HepG2 (cell line): ENCODE measurements around the gene CUL4B. TPM values are rescaled to one million over a fixed set of nuclear protein-coding genes. Genes with fewer than 3 reads are reported as not detected.
"Not testable (repeated sequence)": the region's sequence is repeated elsewhere in the genome, so short reads cannot be mapped to it uniquely, and the experiment has no call there.

ENCODE experiments used
- ATAC-seq: fragments of 200-7000 bp; cut with Tn5 transposase; 3 replicates; pipeline ENCODE4 v1.9.1; 2020; ENCODE audit warnings: mild to moderate bottlenecking, moderate library complexity
- BruUV-seq: library from RNA; stranded (reverse); fragments of 400-500 nt; replicated peaks from 2 replicates; lab custom pipeline; 2021; lab: Mats Ljungman, UMichigan
- CTCF ChIA-PET: fragments of 300-600 bp; formaldehyde crosslinking; extraction: SDS; loops from one replicate; lab custom pipeline; 2021; ENCODE audit warnings: low total read pairs, inconsistent platforms, low intra/inter-chr PET ratio; lab: Yijun Ruan, JAX
- POLR2A ChIA-PET: fragments of 350-600 bp; sonication (Branson Sonifier 250); formaldehyde crosslinking; loops from one replicate; lab custom pipeline; 2020; ENCODE audit warnings: antibody characterized with exemption, inconsistent platforms; lab: Yijun Ruan, JAX
- DNase-seq: peaks from one replicate; pipeline ENCODE4 v3.0.0-alpha.2; 2015; ENCODE audit warnings: low spot score
- FAIRE-seq: peaks from 3 replicates; lab custom pipeline; 2011; peaks lifted over from hg19 to GRCh38; lab: Jason Lieb, UNC
- H2AFZ ChIP-seq: one replicate; pipeline ENCODE4 v1.6.1; 2011; ENCODE audit warnings: low read length, inconsistent platforms
- H3K27ac ChIP-seq: fragments of 300-600 bp; 3 replicates; pipeline ENCODE4 v1.8.0; 2011; ENCODE audit warnings: mixed run types, mild to moderate bottlenecking, mixed read lengths, low read length, inconsistent platforms; ENCODE audit not compliant: insufficient read depth; ENCODE audit errors: extremely low read length
- H3K27me3 ChIP-seq, 2 experiments: fragments of 200-600 bp in 1 of 2; 2 replicates in 1 of 2; 3 replicates in 1 of 2; pipeline versions ENCODE4 v1.6.0 to v1.8.0; 2011; ENCODE audit warnings: low read length in 2 of 2, mild to moderate bottlenecking in 2 of 2, moderate library complexity in 2 of 2, inconsistent platforms in 1 of 2; ENCODE audit not compliant: insufficient read depth in 2 of 2, control insufficient read depth in 1 of 2
- H3K36me3 ChIP-seq, 2 experiments: fragments of 200-600 bp in 1 of 2; replicated peaks in 1 of 2; 2 replicates in 1 of 2; 3 replicates in 1 of 2; pipeline versions ENCODE4 v1.5.1 to v1.8.0; 2011; ENCODE audit warnings: low read length in 2 of 2, inconsistent platforms in 1 of 2; ENCODE audit not compliant: insufficient read depth in 2 of 2, control insufficient read depth in 1 of 2
- H3K4me1 ChIP-seq: 2 replicates; pipeline ENCODE4 v1.5.1; 2012; ENCODE audit warnings: low read length, inconsistent platforms; ENCODE audit not compliant: insufficient read depth
- H3K4me2 ChIP-seq: 2 replicates; pipeline ENCODE4 v1.6.0; 2011; ENCODE audit warnings: low read depth, low read length, inconsistent platforms
- H3K4me3 ChIP-seq, 3 experiments: fragments of 200-600 bp in 1 of 3; sonication (generic), shearing (Covaris generic) in 1 of 3; replicated peaks in 1 of 3; 2 replicates each; pipeline ENCODE4 v1.5.1; 2011 to 2016; ENCODE audit warnings: low read length in 3 of 3, inconsistent platforms in 2 of 3, low read depth in 2 of 3, mild to moderate bottlenecking in 2 of 3, control low read depth in 1 of 3, mixed read lengths in 1 of 3; ENCODE audit not compliant: insufficient read depth in 1 of 3
- H3K79me2 ChIP-seq: one replicate; pipeline ENCODE4 v1.6.1; 2011; ENCODE audit warnings: low read length, inconsistent platforms; ENCODE audit not compliant: insufficient read depth
- H3K9ac ChIP-seq: 2 replicates; pipeline ENCODE4 v1.6.0; 2011; ENCODE audit warnings: mild to moderate bottlenecking, low read depth, low read length, inconsistent platforms; ENCODE audit not compliant: insufficient read depth
- H3K9me3 ChIP-seq: 2 replicates; pipeline ENCODE4 v1.5.1; 2012; ENCODE audit warnings: mild to moderate bottlenecking, low read length
- H4K20me1 ChIP-seq: 2 replicates; pipeline ENCODE4 v1.6.0; 2011; ENCODE audit warnings: inconsistent platforms, mild to moderate bottlenecking, low read length, moderate library complexity; ENCODE audit not compliant: insufficient read depth
- CEBPB ChIP-seq: IDR thresholded peaks from 2 replicates; pipeline ENCODE4 v1.6.1; 2011; ENCODE audit warnings: low read depth, low read length, improper control_type of control experiment, borderline replicate concordance
- FOXP1 ChIP-seq, 2 experiments: fragments of 450-650 bp in 1 of 2; IDR thresholded peaks; 2 replicates each; pipeline ENCODE4 v1.6.1; 2017 to 2018; ENCODE audit warnings: antibody characterized with exemption in 1 of 2
- MEIS2 ChIP-seq: sonication (generic); formaldehyde crosslinking; IDR thresholded peaks from 2 replicates; pipeline ENCODE4 v1.9.0; 2021; ENCODE audit warnings: mild to moderate bottlenecking, missing genetic modification reagents
- NR2F2 ChIP-seq: IDR thresholded peaks from 2 replicates; pipeline ENCODE4 v1.6.1; 2012; ENCODE audit warnings: low read depth, inconsistent platforms, borderline replicate concordance
- POLR2G ChIP-seq: fragments of 200-400 bp; formaldehyde crosslinking; IDR thresholded peaks from 2 replicates; pipeline ENCODE4 v1.6.1; 2018; ENCODE audit warnings: mild to moderate bottlenecking, low read depth, low read length, moderate library complexity
- RXRB ChIP-seq: IDR thresholded peaks from 2 replicates; pipeline ENCODE4 v1.6.1; 2016; ENCODE audit warnings: borderline replicate concordance, missing genetic modification reagents, missing compliant biosample characterization
- TFAP4 ChIP-seq: sonication (generic); IDR thresholded peaks from 2 replicates; pipeline ENCODE4 v1.6.1; 2016; ENCODE audit warnings: low read depth, borderline replicate concordance
- ZNF354B ChIP-seq: sonication (generic); formaldehyde crosslinking; IDR thresholded peaks from 2 replicates; pipeline ENCODE4 v1.8.0; 2022; ENCODE audit warnings: mild to moderate bottlenecking, missing genetic modification reagents
- ZNF362 ChIP-seq: sonication (generic); formaldehyde crosslinking; IDR thresholded peaks from 2 replicates; pipeline ENCODE4 v1.4.0; 2020; ENCODE audit warnings: missing genetic modification reagents, mild to moderate bottlenecking, borderline replicate concordance
- WGBS: methylation state at CpG from one replicate; pipeline ENCODE4 v1.1.6; 2017; ENCODE audit warnings: low lambda C conversion rate; 5-methylcytosine and 5-hydroxymethylcytosine counted together
- in situ Hi-C: cut with HindIII; loops from 2 replicates; pipeline ENCODE4 v1.10.0; 2017; ENCODE audit warnings: low pct_unique_long_range_greater_than_20kb; ENCODE audit not compliant: extremely low pct_ligation_motif_present
- intact Hi-C: fragments of 100-400 bp; cut with micrococcal nuclease; formaldehyde crosslinking; loops from one replicate; pipeline ENCODE4 v1.10.0; 2022; ENCODE audit not compliant: unreplicated experiment
- polyA plus RNA-seq, 8 experiments: library from polyadenylated mRNA; depleted of rRNA in 3 of 8; stranded (reverse) in 7 of 8; unstranded in 1 of 8; fragments of >200 nt; fragmentation: Illumina TruSeq in 4 of 8; extraction: Trizol in 4 of 8; gene quantifications; 2 replicates each; pipeline versions ENCODE4 v1.2.1 to v1.2.3, GENCODE V29; 2011 to 2016; ENCODE audit warnings: low read depth in 4 of 8, missing spikeins in 1 of 8, mixed read lengths in 1 of 8; ENCODE audit not compliant: insufficient read depth in 1 of 8
- total RNA-seq, 5 experiments: library from RNA; depleted of rRNA; stranded (reverse); fragments of >200 nt; fragmentation: Illumina TruSeq; extraction: Trizol; gene quantifications; 2 replicates each; pipeline ENCODE4 v1.2.3, GENCODE V29; 2016; ENCODE audit warnings: low read depth in 1 of 5

CUL4B gene
- total and polyA plus RNA-seq, 2 of the 13 experiments (the other 11 are each of a cell fraction or from before 2014, with no cell fraction given): 21.6 to 28.5 TPM

GRCh38 chrX:120490119-120490518, 70.6 kb downstream of the CUL4B start:
- H3K27me3 ChIP-seq, H3K79me2 ChIP-seq, DNase-seq, H3K36me3 ChIP-seq, FAIRE-seq, H4K20me1 ChIP-seq, ATAC-seq, H3K4me2 ChIP-seq, BruUV-seq, POLR2A ChIA-PET, H3K4me3 ChIP-seq, intact Hi-C loops, H3K9me3 ChIP-seq, H3K27ac ChIP-seq, H3K9ac ChIP-seq, H2AFZ ChIP-seq, CTCF ChIA-PET: not testable (repeated sequence)
- WGBS: 100% methylated on average over 1 of the region's 2 CpGs
- H3K4me1 ChIP-seq: peaks cover 27% of the 10 kb centered on the region
- in situ Hi-C loops: loop anchor here (10.0 kb wide), 1 partner anchor 265 kb away; no protein-coding TSS in a partner anchor

- no peaks in the 10 kb centered on the region for H3K36me3 ChIP-seq
- peak overlapping the region; percentile 64 for H3K9ac ChIP-seq
- POLR2A ChIA-PET: interaction anchor here (1.1 to 2.1 kb wide), 4 partner anchors 25 to 266 kb away, joined by 3 to 20 read pairs (median 8); partner anchors contain the start of genes C1GALT1C1 and CUL4B
- intact Hi-C loops (loop anchor here (2.0 kb wide), 1 partner anchor 20 kb away; no protein-coding TSS in a partner anchor), in situ Hi-C loops (no loop called here)
- CTCF ChIA-PET: no interaction called here
- H3K79me2 ChIP-seq: no peaks in the 10 kb centered on the region
- ATAC-seq: peak; percentile 74
- H3K4me3 ChIP-seq: peak overlapping the region in 2 of 3 experiments; percentile 8 to 55; a peak in 3 of 6 replicates
- no peaks in the 10 kb centered on the region for H3K9me3 ChIP-seq
- H3K27me3 ChIP-seq: no peaks in the 10 kb centered on the region
- peaks cover 29% of the 10 kb centered on the region for H3K4me1 ChIP-seq
- DNase-seq: peak; percentile 81
- peak overlapping the region; percentile 91 for H3K27ac ChIP-seq
- no peaks in the 10 kb centered on the region for H4K20me1 ChIP-seq
- no peak overlapping the region for H2AFZ ChIP-seq
- peak overlapping the region; percentile 80 for H3K4me2 ChIP-seq
- FAIRE-seq: peak; percentile 58
- WGBS: 1% methylated on average over 9 of the region's 9 CpGs
- BruUV-seq: no TSS peak
- TF ChIP-seq FOXP1 (IDR thresholded peaks at IDR 0.05) (no peak), FOXP1 (CRISPR knock-in tag; IDR thresholded peaks at IDR 0.05) (peak; percentile 45; the same call in 1 of the 2 replicates), ZNF362 (CRISPR knock-in tag) (peak; percentile 70; the same call in 1 of the 2 replicates), NR2F2 (peak; percentile 94), MEIS2 (no peak), RXRB (CRISPR knock-in tag) (peak; percentile 46; the same call in 1 of the 2 replicates), CEBPB (0 out of 2 replicates have a peak, but pooled peaks have one; percentile 10), POLR2G (peak; percentile 50; the same call in 1 of the 2 replicates), ZNF354B (CRISPR knock-in tag) (no peak), TFAP4 (peak; percentile 80; the same call in 1 of the 2 replicates)
These were observed 74.0 kb downstream of the CUL4B start for GRCh38 chrX:120486786-120487185.
